Measurements from ENCODE around the gene GDPD3.

The GDPD3 gene

DNA sequence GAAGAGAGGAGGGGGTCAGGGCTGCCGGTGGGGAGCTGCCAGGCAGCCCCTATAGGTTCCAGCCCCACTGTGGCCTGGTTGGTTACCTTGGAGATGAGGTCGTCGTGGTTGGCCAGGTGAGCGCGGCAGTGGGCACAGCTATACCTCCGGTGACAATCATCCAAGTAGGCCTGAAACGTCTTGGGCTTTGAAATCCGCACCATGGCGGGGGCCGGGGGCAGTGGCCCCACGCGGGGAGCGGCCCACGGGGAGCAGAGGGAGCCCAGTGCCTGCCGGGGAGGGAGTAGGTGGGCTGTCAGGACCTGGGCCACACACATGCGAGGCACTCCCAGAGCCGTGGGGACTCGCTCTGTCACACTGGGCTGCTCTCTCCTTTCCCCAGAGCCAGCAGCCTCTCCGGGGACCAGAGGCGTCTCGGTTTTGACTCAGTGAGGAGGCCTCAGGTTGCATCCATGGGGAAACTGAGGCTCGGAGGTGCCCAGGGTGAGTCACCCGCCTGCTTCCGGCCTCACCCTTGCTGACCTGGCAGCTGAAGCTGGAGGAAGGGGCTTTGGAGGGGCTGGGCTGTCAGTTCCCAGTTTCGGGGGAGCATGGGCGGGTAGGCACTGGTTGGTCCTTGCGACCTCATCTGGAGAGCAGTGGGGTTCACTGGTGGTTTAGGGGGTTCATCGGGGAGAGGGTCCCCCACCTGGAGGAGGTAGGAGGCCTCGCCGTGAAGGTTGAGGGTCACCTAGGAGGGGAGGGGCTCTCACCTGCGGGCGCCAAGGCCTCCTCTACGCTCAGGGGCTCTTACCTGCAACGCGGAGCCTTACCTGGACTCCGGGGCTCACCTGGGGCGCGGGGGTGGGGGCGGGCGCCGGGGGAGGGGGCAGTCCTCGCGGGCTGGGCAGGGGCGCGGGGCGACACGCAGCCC, 17.9 kb downstream of the GDPD3 start:
- no peak for DNase-seq (ENCODE audit: low read depth)

DNA sequence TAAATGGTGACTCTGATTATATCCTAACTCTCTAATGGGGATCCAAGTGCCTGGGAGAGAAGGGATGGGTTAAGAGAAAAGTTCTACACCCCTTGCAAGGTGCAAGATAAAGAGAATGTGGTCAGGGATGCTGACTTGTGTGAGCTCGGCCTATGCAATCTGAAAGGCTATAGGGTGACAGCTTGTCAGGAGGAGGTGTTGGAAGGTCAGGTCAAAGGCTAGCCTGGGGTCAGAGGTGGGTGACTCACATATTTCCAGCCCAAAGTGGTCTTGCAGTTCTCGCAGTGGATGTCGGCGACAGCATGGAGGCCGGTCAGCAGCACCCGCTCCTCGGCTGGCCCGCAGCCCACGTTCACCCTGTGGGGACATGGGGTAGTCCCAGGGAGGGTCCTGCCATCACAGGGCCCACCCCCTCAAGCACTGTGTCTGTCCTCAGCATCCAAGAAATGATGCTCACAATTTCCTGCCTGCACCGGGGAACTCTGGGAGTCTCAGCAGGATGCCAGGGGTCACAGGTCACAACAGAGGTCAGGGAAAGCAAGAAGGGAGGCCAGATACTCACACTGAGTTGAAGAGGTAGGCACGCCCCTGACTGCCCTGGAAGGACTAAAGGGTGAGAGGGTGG, 18.7 kb downstream of the GDPD3 start:
- no peak for DNase-seq (ENCODE audit: low read depth)

DNA sequence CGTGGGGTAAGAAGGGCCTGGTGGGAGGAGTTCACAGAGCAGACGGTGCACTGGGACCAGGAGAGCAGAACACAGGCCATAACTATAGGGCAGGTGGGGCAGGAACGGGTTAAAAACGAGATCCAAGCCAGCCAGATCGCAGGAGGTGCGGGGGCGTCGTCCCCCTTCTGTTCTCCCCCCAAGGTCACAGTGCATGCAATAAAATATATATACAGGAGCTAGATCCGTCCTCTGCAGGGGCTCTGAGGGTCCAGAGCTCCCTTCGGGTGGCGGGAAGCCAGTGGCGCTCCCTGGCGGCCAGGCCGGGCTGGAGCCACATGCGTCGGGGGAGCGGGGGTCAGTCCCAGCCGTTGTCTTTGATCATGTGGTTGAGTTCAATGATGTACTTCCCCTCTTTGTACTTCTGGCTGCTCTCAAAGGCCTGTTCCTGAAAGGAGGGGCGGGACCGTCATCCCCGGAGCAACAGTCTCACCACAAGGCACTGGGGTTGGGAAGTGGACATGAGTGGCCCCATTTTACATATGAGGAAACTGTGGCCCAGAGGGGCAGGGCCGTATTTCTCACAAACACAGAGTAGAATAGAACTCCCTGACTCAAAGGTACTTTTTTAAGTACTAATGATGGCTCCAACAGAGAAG, 20.8 kb downstream of the GDPD3 start:
- DNase-seq (ENCODE audit: low read depth): peak; percentile 28

DNA sequence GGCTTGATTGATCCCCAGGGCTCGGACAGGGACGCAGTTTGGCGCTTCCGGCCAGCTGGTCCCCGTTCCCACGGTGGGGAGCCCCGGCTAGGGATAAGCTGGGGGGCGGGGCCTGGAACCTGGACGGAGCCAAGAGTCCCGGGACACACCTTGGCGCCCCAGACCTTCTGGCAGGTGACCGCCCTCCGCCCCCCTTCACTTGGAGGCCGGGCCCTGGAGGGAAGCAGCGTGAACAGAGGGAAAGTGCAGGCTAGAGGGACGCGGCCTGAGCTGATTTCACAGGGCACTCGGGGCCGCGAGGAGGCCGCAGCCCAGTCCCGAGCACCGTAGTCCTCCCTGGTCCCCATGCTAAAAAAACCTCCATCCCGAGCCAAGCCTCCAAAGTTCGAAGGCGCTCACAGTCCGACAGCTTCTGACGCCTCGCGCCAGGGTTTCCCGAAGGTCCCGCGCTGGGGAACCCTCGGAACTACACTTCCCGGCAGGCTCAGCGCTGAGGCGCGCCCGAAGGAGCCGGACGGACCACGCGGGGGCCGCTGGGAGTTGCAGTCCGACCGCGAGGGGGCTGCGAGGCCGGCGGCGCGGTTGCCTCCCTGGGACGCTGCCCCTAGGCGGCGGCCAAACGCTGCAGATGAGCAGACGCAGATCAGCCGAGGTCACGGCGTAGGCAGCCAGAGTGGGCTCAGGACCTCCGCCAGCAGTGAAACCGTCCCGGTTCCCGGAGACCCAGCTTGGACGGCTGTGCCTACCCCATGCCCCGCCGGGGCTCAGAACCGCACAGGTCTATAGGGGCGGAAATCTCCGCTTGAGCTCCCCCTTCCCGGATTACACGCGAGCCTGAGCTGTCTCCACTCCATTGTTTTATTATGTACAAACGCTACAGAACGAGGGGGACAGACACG, 21.6 kb downstream of the GDPD3 start, which contains the start of gene TBX6:
Gene TBX6 (minus strand): TSS at position 451 of the 899 bp plus-strand sequence. CDS start 731 bp downstream, outside the sequence.
- DNase-seq (ENCODE audit: low read depth): peak; percentile 89

DNA sequence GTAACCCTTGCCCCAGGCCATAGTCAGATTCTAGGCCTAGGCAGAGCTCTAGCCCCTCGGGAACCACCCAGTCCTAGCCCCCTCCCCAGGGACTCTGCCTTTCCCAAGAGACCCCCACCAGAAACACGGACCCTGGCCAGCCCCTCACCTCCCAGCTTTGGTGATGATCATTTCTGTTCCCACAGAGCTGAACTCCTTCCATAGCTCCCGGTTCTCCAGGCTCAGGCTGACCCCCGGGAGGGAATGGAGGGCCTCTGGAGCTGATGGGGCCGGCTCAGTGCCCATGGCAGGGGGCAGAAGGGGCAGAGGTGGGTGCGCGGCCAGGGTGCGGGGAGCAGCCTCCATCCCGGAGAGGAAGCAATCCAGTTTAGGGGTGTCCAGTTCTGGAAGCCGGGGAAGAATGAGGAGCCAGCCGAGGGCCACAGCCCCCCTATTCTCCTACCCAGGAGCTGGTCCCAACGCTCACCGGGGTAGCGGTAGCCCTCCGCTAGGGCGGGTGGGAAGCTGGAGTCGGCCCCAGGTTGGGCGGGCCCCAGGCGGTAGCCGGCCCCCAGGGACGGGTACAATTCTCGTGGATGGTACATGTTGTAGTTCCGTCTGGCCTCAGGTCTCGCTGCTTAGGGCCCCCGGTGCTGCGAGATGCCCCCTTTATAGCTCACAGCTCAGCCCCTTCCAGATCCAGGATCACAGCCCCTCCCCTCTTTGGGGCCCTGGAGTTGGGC, 22.6 kb downstream of the GDPD3 start:
- DNase-seq (ENCODE audit: low read depth): no peak

DNA sequence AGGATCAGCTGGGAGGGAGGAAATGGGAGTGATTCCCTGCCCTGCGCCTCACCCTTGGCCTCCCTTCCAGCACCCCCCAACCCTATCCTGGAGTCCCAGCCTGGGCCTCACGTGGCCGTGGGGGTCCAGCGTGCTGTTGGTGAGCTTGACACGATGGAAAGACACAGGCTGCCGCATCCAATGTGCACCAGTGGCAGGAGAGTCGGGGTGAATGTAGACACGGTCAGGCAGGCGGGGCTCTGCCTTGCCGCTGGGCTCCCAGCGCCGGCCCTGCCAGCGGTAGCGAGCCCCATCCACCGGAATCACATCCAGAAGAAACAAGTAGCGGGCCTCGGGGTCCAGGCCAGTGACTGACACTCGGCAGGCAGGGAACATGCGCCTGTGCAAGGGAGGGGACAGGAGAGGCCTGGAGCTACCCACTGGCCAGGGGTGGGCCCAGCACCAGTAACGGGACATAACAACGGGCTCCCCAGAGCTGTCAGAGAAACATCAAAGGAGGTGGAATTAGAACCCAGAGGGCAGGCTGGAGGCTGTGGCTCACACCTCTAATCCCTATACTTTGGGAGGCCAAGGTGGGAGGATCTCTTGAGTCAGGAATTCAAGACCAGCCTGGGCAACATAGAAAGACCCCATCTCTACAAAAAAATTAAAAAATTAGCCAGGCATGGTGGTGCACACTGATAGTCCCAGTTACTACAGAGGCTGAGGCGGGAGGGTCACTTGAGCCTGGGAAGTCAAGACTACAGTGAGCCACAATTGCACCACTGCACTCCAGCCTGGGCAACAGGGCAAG, 24.3 kb downstream of the GDPD3 start:
- DNase-seq (ENCODE audit: low read depth): no peak

DNA sequence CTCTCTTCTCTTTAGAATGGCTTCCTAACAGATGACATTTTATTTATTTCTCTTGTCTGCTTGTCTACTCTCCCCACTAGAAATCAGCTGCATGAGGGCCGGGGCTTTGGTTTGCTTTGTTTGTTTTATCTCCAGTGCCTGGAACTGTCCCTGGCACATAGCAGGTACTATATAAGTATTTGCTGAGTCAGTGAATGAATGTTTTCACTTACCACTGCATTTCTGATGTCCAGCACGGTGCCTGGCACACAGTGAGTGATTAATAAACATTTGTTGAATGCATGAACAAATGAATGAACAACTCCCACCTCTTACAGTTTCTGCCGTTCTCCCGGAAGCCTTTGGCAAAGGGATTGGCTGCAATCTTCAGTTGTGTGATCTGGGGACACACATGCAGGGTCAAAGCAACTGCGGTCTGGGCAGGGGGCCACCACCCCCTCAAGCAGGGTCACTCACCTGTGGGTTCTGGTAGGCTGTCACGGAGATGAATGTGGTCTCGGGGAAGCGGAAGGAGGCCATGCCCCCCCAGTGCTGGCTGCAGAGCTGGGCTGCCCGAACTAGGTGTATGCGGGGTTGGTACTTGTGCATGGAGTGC, 25.0 kb downstream of the GDPD3 start:
- DNase-seq (ENCODE audit: low read depth): no peak

DNA sequence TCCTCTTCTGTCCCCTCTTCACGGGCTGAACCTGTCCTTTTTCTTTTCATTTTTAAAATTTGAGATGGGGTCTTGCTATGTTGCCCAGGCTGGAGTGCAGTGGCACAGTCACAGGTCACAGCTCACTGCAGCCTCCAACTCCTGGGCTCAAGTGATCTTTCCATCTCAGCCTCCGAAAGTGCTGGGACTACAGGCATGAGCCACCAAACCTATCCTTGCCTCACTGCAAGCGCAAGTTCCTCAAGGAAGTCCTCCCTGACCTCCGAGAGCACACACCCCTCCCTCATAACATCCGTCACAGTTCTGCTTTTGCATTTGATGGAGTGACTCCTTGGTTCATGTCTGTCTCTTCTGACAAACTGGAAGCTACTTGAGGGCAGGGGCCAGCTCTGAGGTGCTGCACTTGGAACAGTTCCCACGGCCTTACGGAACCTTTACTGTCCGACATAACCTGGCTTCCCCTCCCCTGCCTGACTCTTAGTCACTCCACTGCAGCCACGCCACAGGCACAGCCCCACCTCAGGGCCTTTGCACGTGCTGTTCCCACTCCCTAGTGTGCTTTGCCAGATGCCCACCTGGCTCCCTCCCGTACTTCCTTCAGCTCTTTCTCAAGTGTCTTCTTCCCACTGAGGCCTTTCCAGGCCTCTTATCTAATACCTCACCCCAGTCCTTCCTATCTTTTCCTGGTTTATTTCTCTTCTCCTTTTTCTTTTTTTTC, 26.0 kb downstream of the GDPD3 start:
- no peak for DNase-seq (ENCODE audit: low read depth)

DNA sequence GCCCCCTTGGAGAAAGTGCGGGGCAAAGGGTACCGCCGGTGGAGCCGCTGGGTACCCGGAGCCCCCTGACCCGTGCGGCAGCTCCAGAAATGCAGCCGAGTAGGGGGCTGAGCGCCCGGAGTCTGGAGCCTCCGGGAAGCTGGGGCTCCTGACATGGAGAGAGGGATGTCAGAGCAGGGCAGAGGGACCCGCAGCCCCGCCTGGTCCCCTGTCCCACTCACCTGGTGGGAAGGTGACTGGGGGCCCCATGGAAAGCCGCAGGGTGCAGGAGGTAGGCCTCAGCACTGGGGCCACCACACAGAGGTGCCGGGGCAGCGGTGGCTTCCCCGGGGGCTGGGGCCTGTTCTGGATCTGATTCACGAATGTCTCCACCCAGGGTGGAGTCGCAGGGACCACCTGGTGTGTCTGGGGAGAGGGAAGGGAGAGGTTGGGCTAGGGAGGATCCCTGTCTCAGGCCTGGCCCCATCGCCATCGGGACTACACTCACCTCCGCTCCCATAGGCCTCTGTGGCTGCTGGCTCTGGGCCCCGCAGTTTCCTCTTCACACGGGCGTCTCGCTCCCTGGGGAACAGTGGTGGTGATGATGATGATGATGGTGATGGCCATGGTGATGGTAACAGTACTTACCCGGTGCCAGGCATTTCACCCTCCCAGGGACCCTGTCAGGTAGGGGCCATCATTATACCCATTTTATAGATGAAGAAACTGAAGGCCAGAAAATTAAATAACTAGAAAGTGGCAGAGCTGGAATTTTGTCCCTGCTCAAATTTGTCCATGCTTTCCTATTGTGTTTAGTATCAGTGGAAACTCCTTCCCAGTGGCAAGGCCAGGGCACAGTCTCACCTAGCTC, 26.8 kb downstream of the GDPD3 start:
- DNase-seq (ENCODE audit: low read depth): no peak

DNA sequence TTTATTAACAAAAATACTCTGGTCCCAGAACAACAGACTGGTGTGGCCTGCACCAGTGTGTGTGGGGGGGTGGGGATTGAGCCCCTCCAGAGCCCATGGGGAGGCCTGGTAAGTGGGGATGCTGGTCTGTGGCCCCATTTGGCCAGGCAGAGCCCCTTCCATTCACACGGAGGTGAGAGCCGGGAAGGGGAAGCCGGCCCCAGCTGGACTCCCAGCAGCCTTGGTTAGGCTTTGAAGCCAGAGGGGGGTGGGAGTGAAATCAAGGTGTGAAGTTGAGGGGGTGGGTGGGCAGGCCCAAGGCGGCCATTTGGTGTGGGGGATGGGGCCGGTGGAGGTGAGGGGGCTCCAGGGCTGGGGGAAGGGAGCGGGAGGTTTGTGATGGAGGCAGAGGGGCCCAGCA, 27.5 kb downstream of the GDPD3 start:
- no peak for DNase-seq (ENCODE audit: low read depth)

DNA sequence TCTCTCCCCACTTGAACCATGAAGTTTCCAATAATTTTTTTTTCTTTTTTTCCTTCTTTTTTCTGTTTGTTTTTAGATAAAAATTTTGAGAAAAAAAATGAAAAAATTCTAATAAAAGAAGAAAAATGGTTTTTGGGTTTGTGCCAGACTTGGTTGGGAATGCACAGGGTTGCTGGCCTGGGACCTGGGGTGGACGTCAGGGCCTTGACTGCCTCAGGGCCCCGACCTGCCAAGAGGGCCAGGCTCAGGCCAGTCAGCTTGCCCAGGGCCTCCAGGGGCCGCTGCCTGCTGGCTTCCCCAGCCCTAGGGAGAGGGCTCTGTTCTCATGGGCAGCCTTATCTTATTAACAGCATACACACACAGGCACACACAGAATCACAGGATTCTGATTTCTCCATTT, 28.1 kb downstream of the GDPD3 start:
- no peak for DNase-seq (ENCODE audit: low read depth)

DNA sequence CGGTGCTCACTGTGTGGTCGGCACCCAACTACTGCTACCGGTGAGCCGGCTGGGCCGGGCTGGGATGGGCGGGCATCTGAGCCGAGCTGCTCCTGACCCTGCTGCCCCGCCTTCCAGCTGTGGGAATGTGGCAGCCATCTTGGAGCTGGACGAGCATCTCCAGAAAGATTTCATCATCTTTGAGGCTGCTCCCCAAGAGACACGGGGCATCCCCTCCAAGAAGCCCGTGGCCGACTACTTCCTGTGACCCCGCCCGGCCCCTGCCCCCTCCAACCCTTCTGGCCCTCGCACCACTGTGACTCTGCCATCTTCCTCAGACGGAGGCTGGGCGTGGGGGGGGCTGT, 28.5 kb downstream of the GDPD3 start:
- DNase-seq (ENCODE audit: low read depth): no peak

DNA sequence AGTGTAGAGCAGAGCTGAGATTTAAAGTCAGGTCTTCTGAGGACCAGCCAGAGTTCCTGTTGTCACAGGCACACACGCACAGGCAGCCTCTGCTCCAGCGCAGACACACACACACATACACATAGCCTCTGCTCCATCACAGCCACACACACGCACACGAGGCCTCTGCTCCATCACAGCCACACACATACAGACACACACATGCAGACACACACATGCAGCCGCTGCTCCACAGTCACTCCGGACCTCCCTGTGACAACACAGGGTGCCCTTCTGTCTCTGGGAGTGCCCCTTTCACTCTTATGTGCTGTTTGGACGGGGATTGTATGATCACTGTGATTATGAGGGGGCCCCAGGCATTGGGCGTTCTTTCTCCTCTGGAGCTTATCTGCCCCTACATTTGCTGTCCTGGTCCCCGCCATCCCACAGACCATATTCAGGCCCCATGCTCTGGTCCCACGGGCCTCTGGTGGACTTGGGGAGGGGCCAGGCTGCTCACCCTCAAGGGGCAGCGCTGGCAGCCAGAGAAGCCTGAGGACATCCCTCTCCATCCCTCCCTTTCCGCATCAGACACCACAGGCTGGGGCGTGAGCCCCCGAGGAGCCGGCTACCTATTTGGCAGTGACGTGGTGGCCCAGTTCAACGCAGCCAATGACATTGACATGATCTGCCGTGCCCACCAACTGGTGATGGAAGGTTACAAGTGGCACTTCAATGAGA, 29.1 kb downstream of the GDPD3 start:
- DNase-seq (ENCODE audit: low read depth): no peak

DNA sequence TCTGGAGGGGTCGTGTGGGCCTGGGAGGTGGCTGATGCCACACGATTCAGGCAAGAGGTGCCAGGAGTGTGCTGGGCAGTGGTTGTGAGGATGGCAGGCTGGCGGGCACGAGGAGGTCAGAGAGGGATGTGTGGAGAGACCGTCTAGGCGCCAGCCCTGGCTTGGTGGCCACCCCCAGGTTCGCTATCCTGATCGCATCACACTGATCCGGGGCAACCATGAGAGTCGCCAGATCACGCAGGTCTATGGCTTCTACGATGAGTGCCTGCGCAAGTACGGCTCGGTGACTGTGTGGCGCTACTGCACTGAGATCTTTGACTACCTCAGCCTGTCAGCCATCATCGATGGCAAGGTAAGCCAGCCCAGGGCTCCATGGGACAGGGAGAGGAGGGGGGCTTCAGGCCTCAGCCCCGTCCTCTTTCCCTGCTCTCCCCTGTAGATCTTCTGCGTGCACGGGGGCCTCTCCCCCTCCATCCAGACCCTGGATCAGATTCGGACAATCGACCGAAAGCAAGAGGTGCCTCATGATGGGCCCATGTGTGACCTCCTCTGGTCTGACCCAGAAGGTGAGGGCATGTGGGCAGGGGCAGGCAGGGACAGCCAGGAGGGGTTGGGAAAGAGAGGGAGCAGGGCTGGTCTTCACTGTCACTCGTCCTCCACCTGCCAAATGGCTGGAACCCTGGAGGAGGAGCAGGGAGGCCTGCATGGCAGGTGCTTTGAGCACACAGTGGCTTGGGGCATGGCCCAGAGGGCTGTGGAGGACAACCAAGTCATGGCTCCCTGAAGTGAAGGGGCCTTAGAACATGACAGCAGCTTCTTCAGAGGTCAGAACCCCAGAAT, 29.9 kb downstream of the GDPD3 start:
- no peak for DNase-seq (ENCODE audit: low read depth)

DNA sequence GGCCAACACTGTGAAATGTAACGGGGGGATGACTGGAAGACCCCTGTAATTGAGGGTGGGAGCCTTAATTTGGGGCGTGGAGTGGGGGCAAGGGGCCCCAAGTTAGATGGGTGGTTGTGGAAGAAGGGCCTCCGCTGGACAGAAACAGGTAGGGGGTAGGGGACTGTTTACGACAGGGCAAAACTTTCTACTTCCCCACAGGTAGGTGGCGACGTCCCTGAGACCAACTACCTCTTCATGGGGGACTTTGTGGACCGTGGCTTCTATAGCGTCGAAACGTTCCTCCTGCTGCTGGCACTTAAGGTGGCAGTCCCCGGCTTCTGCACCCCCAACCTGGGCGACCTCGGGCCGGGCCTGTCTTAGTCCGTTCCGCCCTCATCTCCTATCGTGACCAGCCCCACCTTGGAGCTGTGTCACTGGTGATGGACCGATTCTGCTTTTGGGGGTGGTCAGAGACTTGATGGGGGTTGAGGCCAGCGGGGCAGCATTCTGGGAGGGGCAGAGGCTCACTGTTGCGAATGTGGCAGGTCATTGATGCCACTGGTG, 30.7 kb downstream of the GDPD3 start:
- no peak for DNase-seq (ENCODE audit: low read depth)

DNA sequence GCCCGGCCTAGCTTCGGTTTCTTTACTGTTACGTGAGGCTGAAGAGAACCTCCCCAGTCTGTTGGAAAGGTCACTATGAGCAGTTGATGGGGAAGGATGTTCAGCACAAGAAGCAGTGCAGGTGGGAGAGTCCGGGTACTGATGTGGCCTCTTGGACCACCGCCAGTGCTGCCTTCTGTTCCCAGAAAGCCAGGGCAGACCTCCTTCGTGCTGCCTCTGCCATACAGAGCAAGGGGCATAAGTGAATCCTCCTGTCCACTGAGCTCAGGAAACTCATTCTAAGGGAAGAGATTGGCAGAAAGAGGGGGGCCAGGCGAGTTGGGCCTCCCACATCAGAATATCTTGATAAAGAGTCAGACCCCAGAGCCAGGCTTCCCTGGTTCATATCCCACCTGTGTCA, 33.9 kb downstream of the GDPD3 start:
- no peak for DNase-seq (ENCODE audit: low read depth)

DNA sequence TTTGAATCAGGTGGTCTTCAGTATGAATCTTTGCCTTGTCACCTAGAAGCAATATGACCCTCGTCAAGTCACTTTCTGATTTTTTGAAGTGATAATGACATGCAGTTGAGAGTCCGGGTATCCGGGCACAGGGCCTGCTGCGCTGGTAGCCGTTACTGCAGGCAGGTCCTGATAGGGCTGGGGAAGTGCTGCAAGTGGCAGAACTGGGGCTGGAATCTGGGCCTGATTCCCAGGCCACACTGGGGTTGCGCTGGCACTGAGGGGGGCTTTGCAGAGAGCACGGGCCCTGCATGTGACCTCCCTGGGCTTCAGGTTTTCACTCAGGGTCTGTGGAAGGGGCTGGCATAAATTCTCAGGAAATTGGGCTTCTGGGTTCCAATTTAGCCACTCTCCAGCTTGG, 34.6 kb downstream of the GDPD3 start:
- no peak for DNase-seq (ENCODE audit: low read depth)
